HG02610 (cell line): ENCODE measurements around the gene GALNT16.

Experiments used
- ATAC-seq: cut with Tn5 transposase; IDR thresholded peaks from one replicate; pipeline ENCODE4 v1.9.1; 2021; ENCODE audit warnings: mild to moderate bottlenecking, moderate library complexity; ENCODE audit not compliant: unreplicated experiment

The GALNT16 gene

DNA sequence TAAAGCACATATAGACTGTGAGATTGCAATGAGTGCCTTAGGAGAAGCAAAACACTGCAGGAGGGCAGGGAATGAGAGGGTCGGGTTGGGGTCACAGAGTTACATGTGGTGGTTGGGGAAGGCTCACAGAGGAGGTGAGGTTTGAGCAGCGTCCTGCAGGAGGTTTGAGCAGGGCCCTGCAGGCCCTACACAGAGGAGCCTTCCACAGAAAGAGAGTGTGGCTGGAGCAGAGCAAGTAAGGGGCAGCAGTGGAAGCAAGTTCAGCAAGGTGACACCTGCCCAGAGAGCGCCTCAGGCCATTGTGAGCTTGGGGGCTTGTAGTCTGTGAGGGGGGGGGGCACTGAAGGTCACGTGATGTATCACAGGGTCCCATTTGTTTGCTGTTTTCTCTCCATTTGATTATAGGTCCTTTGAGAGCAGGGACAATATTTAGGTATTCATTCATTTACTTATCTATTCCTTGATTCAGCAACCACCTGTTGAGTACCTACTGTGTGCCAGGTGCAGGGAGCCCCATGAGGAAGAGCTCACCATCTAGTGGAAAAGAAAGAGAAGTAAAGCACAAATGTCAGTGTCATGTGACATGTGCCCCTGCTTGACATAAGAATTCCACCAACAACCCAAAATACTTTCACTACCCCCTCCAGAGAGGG lies 56.6 kb downstream of the GALNT16 start:
- no peak for ATAC-seq

DNA sequence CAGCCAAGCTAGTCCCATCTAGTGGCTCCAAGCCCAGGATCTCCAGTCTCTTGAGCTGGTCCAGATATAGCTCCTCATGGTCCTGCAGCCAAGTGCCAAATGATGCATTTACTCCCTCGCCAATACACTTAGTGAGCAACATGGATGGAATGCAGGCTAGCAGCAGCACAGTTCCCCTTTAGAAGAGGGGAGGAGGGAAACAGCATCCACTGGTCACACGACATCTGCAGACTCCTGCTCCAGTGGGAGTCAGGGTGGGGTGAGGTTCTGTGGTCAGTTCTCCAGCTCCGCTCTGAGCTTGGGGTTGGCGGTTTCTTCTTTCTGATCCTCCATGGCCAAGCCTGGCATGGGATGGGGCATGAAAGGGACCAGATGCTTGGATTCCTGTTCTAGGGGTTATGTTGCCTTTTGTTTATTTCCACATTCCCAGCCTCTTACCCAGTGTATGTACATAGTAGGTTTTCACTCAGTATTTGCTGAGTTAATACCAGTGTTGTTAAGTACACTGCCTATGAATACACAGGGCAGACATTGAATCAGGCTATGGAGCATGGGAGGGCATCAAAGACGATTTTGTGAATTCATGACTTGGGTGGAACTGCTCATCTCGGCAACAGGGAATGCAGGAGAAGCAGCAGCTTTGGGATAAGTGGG lies 57.3 kb downstream of the GALNT16 start:
- ATAC-seq, result no peak

DNA sequence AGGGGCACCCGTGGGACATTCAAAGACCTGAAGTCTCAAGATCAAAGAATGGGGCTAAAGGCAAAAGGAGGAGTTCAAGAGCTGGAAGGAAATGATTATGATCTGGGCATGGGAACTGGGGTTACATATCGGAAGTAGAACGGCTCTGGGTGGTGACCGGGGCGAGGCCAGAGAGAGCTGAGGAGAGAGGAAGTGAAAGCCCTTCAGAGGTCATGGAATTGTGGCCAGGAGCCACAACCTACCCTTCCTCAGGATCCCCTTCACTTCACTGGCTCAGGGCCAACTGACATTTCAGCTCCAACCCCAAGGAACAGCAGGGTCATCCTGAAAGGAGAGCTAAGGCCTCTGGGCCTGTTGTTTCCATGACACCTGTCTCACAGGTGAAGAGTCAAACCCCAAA lies 57.8 kb downstream of the GALNT16 start:
- no peak for ATAC-seq

DNA sequence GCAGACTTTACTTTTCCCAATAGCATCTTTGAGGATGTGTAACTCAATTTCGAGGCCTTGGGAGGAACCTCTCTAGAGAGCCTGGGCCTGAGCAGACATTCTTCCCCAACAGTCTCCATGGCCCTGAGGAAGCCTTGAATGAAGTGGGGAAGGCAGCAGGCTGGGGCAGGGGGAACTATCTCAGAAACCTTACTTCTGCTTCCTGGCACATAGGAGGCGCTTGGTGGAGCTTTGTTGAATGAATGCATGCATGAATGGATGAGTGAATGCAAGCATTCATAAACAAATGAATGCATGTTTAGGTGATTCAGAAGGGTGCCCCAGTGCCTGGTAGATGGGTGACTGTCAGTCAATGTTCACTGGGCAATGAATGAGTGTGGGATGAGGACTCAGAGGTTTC lies 58.3 kb downstream of the GALNT16 start:
- no peak for ATAC-seq

DNA sequence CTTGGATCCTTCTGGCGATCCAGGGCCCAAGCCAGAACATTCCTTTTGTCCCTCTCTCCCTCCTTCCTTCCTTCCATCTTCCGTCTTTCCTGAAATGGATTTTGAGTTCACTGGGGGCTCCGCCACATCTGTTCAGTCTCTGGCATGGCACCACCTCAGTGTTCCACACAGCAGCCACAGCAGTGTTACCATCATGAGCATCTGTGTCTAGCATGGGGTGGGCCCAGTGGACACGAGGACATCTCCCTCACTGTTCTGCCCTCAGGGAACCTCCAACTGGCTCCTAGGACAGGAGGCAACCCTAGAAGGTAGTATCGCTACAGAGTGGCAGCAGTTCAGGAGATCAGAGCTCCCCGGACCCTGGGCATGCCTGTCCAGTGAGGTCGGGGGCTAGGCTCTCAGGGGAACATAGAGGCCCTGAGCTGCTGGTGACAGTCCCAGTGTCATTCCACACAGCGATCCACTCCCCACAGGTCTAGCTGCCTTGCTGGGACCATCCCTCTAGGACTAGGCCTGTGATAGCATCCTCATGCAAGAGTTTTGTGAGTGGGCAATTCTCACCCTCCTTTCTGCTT lies 59.0 kb downstream of the GALNT16 start:
- no peak for ATAC-seq

DNA sequence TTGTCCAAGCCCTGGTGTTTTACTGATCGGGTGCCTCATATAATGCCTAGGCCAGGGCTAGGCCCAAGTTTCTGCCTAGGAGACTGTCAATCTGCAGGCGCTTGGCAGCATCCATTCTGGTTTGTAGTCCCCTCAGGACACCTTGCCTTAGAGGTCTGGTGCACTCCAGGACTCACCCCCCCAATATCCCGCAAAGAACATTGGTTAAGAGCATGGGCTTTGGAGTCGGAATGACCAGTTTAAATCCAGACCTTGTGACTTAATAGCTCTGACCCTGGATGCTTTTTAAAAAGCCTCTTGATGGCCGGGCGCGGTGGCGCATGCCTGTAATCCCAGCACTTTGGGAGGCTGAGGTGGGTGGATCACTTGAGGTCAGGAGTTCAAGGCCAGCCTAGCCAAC lies 60.0 kb downstream of the GALNT16 start:
- ATAC-seq, result no peak

DNA sequence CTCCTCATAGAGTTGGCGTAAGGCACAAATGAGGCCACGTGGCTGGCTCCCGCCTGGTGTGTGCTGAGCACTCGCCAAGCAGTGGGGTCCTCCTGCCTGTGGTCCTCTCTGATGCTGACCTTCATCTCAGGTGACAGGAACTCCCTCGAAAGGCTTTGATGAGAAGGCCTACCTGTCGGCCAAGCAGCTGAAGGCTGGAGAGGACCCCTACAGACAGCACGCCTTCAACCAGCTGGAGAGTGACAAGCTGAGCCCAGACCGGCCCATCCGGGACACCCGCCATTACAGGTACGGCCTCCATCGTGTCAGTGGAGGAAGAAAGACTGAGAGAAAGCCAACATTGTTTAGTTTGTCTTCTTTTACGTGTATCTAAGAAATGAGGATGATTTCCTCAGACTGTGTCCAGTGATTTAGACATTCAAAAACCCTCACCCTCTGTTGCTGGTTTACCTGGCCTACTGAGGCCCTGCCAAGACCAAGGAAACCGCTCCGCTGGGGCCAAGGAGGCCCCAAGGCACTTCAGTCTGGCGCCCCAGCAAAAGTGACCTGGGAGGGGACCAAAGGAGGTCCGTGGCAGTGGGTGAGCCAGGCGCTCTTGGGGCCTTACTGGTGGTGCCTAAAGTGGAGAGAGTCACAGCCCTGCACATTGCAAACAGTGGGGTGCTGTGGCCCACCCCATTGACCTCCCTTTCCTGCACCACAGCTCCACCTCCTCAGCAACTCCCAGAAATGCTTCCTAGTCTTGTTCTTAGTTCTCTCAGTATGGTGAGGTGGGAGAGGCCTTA lies 60.8 kb downstream of the GALNT16 start:
- ATAC-seq, result no peak

DNA sequence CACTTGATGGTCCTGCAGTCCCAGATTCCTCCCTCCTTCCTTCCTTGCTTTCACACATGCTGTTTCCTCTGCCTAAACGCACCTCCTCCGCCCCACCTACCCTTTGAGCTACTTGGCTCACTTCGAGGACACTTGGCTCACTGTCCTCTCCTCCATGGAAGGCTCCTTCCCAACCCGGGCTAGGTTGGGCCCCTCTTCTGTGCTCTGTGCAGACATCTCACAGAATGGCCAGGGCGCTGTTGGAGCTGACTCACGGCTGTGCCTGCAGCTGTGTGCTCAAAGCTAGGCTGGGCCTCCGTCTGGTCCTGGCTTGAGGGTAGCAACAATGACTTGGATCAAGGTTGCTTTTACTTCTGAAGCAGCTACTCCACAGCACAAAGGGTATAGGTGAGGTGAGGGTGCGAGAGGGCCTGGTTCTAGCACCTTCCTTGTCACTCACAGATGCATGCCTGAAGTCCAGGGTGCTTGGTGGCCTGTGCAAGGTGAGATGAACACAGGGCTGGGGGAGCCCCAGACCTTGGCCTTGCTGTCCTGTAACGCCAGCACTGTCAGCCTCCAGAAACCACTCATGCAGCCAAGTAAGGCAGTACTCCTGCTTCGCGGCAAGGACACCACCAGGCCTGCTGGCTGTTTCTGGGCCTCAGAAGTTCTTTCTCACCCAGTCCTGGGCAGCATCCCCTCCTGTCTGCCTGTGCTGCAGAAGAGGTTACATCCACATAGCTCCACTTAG lies 61.8 kb downstream of the GALNT16 start:
- no peak for ATAC-seq

DNA sequence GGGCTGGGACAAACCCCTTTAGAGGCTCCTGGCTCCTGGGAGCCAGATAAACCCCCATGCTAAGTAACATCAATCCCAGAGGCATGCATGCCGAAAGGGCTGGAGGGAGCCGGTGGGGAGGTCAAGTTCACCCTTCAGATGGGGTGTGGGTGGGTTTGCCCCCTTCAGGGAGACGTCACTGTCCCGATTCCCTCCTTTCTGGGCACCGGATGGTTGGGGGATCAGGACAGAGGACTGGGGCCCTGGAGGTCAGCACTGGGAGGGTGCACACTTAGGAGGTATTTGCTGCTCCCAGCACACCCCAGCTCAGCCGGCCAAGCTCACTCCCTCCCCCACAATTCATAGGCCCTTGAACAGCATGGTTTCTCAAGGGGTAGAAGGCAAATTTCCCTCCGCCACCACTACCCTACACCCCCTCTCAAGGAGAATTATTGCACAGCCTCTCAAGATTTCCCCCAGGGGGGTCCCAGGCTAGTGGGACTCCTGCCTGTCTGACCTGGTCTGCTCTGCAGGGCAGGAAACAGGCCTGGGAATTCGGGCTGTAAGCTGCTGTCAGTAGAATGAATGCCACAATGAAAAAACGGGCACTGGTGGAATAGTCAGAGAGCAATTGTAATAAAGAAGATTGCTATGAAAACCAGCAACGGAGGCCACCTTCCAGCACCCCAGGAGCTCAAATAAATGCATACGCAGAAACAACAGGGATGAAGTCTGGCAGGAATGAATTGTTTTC lies 63.5 kb downstream of the GALNT16 start:
- no peak for ATAC-seq

DNA sequence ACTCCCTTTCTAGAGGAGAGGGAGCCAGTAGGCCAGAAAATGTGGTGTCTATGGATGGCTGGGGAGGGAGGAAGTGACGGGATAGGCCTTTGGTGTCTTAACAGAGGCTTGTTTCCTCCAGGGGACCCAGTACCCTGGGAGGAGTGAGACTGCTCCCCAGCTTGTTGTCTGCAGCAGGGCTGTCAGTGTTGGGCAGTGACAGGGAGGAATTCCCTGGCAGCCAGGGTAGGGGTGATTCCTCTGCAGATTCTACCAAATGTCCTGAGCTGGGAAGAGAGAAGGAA lies 64.0 kb downstream of the GALNT16 start:
- ATAC-seq, result no peak

DNA sequence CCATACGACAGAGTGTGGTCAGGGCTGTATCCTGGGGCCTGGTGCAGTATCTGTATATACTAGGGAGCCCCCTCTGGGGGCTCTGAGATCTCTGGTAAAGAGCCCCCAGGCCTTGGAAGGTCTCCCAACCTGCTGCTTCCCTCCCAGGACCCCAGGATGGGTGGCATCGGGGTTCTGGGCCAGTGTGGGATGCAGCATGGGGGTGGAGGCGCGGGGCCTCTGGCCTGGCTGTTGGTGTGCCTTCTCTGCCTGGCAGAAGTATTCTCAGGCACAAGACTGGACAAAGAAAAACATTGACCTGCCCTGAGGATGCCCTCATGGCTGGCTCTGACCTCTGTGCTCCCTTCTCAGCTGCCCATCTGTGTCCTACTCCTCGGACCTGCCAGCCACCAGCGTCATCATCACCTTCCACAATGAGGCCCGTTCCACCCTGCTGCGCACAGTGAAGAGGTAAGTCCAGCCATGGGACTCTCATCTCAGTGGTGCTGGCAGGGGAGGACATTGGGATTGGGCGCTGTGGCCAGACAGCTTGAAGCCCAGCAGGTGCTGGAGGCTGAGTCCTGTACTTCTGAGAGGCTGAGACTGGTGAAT lies 64.5 kb downstream of the GALNT16 start:
- ATAC-seq, result no peak

DNA sequence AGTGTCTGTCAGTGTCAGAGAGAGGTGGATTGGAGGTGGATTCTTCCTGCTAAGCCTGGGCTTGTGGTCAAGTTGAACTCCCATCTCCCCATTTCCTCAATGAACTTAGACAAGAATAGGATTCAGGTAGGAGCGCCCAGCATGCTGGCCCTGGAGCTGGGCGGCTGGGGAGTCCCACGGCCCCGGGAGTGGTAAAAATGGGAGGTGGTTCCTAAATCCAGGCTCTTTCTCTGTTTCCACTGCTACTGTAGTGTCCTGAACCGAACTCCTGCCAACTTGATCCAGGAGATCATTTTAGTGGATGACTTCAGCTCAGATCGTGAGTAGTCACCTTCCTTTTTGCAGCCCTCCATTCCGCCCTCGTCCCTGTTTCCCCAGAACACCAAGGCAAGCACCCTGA lies 65.1 kb downstream of the GALNT16 start:
- ATAC-seq, result no peak

DNA sequence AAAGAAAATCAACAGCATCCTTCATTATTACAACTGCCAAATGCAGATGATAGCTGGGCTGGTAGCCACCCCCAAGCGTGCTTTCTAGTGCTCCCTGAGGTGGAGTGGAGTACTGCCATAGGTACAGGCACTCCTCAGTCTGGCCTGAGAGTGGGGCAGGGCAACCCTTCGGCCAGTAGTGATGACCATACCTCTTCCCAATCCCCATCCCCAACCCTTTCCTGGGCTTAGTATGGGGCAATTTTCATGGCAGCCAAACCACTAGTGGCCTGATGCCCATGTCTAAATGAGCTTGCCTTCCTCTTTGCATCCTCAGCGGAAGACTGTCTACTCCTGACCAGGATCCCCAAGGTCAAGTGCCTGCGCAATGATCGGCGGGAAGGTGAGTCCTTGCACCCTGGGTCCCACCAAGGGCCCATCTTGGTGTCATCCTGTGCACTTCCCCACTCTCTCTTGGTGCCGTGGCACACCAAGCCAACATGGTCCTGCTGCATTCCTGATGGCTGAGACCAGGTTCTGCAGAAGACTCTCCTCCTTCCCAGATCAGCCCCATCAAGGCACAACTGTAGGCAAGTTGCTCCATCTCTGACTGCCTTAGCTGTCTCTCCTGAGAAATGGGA lies 65.8 kb downstream of the GALNT16 start:
- no peak for ATAC-seq

DNA sequence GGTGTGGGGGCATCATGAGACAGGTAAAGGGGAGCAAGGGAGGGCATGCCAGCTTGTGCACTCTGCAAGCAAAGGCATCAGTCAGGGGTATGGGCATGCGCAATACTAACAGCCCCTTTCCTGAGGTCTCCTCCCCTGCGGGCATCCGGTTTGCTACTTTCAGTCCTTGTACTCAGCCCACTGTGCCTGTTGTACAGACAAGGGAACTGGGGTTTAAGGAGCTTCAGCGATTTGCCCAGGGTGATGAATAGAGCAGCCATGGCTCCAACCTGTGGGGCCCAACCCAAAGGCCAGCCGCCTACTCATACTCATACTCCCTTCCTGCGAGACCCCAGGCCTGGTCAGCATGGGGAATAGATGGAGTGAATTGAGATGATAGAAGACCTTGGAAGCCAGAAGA lies 66.7 kb downstream of the GALNT16 start:
- no peak for ATAC-seq

DNA sequence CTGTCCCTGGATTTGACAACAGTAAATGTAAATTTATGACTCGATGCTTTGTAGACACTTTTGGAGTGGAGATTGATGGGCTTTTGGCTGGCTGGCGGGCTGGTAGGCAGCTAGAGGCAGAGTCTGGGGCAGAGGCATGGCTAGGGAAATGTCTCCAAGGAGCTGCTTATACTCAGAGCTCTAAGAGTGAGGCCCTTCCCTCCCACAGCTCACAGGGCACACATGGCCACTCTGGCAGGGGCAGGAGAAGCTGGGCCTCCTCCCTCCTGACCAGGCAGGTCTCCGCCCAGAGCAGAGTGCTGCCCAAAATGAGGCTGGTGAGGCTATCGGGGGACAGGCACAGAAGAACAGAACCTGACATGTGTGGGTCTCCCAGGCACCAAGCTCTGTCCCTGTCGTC lies 67.5 kb downstream of the GALNT16 start:
- no peak for ATAC-seq

DNA sequence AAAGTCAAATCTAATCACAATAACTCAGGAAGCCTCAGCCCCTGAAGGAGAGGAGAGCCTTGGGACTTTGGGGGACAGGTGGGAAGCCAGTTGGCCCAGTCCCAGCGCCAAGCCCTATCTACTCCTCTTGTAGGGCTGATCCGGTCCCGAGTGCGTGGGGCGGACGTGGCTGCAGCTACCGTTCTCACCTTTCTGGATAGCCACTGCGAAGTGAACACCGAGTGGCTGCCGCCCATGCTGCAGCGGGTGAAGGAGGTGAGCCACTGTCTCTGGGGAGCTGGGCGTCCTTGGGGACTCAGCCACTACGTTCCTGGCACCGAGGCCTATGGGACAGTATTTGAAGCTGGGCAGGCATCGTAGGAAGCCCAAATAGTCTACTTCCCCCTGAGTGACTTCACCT lies 68.4 kb downstream of the GALNT16 start:
- ATAC-seq, result no peak

DNA sequence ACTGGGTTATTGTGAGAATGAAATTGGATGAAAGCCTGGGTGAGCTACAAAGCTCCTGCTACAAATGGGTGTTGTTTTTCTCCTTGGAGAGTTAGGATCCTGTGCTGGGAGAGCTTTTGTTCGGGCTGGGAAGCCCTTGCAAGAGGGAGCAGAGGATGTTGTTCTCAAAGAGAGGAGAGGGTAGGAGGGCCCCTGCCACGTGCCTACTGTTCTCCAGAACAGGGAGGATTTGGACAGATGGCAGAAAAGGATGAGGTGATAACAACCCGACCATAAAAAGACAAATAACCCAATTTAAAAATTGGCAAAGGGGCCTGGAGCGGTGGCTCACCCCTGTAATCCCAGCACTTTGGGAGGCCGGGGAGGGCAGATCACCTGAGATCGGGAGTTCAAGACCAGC lies 68.8 kb downstream of the GALNT16 start:
- no peak for ATAC-seq

DNA sequence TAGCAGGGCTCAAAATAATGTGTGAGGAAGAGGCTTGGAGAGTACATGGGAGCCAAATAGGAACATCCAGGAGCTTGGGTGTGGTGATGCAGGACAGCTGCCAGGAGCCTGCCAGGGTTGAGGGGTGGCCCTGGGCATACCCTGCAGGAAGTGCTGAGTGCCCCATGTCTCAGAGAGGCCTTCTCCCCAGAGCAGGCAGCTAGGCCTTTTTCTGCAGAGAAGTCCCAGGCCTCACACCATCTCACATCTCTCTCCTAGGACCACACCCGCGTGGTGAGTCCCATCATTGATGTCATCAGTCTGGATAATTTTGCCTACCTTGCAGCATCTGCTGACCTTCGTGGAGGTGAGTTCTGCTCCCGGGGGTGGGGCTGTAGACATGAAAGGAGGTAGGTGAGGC lies 71.2 kb downstream of the GALNT16 start:
- ATAC-seq, result no peak

DNA sequence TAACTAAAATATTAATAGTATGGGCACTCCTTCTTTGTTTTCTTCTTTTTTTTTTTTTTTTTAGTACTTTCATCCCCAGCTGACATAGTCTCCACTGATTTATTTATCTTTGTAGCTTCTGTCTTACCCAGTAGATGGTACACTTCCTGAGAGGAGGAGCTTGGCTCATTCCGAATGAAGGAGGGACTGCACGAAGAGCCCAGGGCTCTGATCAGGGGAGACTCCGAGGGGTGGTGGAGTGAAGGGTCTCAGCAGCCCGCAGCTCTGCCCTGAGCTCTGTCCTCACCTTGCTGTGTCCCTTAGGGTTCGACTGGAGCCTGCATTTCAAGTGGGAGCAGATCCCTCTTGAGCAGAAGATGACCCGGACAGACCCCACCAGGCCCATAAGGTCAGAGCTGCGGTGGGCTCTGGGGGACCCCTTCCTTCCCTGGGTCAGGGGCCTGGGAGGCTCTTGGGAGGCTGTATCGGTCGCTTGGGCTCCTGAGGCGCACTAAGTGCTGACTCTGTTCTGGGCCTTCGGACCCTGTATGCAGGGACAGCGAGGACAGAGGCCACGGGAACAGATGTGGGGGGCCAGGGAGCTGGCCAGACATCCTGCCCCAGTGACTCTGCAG lies 72.9 kb downstream of the GALNT16 start:
- ATAC-seq, result no peak
